ENCODE measurements around the gene CRIP2.

DNA sequence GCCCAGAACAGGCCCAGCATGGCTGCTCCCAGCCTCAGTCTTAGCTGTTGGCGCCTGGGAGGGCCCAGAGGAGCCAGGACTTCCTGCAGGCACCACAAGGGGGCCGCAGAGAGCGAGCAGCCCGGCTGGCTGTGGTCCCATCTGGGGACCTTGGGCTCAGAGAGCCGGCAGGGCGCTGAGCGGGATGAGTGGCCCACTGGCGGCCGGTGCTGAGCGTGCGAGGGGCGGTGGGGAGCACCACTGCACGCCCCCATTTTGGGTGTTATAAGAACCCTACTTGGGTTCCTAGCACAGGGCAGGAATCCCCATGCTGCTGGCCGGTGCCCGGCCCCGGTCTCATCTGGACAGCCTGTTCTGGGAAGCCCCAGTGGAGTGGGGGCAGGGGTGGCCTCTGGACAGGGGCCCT, 25.9 kb upstream of the CRIP2 start:
- TF ChIP-seq, protein P1, sequence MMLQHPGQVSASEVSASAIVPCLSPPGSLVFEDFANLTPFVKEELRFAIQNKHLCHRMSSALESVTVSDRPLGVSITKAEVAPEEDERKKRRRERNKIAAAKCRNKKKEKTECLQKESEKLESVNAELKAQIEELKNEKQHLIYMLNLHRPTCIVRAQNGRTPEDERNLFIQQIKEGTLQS (IDR thresholded peaks at IDR 0.05; ENCODE audit: insufficient read depth, low read depth, low read length) = no peak
- TF ChIP-seq EP300 (IDR thresholded peaks at IDR 0.05; ENCODE audit: borderline replicate concordance in 1 of 2, low read depth in 2 of 2, low read length in 2 of 2) (no peak), POLR2A (IDR thresholded peaks at IDR 0.05; ENCODE audit: control extremely low read depth in 1 of 2, low read depth in 2 of 2, low read length in 2 of 2) (no peak), MAFK (IDR thresholded peaks at IDR 0.05; ENCODE audit: low read depth, low read length) (no peak), FOSL1 (IDR thresholded peaks at IDR 0.05; ENCODE audit: insufficient read depth, low read depth, low read length) (no peak), TCF12 (IDR thresholded peaks at IDR 0.05; ENCODE audit: low read depth, low read length) (0 out of 2 replicates have a peak, but pooled peaks have one; percentile 62), POLR2AphosphoS5 (IDR thresholded peaks at IDR 0.05; ENCODE audit: low read depth, low read length) (no peak), GABPA (IDR thresholded peaks at IDR 0.05; ENCODE audit: borderline replicate concordance, insufficient read depth, low read length) (peak; percentile 85; the same call in 1 of the 2 replicates)
- TF ChIP-seq, protein P2, sequence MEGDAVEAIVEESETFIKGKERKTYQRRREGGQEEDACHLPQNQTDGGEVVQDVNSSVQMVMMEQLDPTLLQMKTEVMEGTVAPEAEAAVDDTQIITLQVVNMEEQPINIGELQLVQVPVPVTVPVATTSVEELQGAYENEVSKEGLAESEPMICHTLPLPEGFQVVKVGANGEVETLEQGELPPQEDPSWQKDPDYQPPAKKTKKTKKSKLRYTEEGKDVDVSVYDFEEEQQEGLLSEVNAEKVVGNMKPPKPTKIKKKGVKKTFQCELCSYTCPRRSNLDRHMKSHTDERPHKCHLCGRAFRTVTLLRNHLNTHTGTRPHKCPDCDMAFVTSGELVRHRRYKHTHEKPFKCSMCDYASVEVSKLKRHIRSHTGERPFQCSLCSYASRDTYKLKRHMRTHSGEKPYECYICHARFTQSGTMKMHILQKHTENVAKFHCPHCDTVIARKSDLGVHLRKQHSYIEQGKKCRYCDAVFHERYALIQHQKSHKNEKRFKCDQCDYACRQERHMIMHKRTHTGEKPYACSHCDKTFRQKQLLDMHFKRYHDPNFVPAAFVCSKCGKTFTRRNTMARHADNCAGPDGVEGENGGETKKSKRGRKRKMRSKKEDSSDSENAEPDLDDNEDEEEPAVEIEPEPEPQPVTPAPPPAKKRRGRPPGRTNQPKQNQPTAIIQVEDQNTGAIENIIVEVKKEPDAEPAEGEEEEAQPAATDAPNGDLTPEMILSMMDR (IDR thresholded peaks at IDR 0.05; ENCODE audit: control extremely low read depth in 1 of 3, insufficient read depth in 1 of 3, low read depth in 1 of 3, low read length in 3 of 3) = peak in 2 of 3 experiments; percentile 78 to 85; a peak in 3 of 4 replicates
- TF ChIP-seq, protein P3, sequence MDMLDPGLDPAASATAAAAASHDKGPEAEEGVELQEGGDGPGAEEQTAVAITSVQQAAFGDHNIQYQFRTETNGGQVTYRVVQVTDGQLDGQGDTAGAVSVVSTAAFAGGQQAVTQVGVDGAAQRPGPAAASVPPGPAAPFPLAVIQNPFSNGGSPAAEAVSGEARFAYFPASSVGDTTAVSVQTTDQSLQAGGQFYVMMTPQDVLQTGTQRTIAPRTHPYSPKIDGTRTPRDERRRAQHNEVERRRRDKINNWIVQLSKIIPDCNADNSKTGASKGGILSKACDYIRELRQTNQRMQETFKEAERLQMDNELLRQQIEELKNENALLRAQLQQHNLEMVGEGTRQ (IDR thresholded peaks at IDR 0.05; ENCODE audit: low read length) = no peak
- TF ChIP-seq, protein P4, sequence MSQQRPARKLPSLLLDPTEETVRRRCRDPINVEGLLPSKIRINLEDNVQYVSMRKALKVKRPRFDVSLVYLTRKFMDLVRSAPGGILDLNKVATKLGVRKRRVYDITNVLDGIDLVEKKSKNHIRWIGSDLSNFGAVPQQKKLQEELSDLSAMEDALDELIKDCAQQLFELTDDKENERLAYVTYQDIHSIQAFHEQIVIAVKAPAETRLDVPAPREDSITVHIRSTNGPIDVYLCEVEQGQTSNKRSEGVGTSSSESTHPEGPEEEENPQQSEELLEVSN (IDR thresholded peaks at IDR 0.05) = no peak
- TF ChIP-seq, protein P5, sequence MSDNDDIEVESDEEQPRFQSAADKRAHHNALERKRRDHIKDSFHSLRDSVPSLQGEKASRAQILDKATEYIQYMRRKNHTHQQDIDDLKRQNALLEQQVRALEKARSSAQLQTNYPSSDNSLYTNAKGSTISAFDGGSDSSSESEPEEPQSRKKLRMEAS (IDR thresholded peaks at IDR 0.05) = no peak
